NOMO-1 treated with dmso at 0.1 percent for 144 hours (cell line): ENCODE data around the gene TTC7B.

Experiments
- DNase-seq: peaks from one replicate; lab custom pipeline; 2025; ENCODE audit not compliant: unreplicated experiment; lab: John Stamatoyannopoulos, UW

TTC7B gene

GRCh38 chr14:90564496-90564895 lies 251.7 kb downstream of the TTC7B start:
- DNase-seq, result no peak

GRCh38 chr14:90562652-90563051 lies 253.6 kb downstream of the TTC7B start:
- DNase-seq, result no peak

- no peak for DNase-seq
These were observed 254.3 kb downstream of the TTC7B start for GRCh38 chr14:90561920-90562319.

DNA sequence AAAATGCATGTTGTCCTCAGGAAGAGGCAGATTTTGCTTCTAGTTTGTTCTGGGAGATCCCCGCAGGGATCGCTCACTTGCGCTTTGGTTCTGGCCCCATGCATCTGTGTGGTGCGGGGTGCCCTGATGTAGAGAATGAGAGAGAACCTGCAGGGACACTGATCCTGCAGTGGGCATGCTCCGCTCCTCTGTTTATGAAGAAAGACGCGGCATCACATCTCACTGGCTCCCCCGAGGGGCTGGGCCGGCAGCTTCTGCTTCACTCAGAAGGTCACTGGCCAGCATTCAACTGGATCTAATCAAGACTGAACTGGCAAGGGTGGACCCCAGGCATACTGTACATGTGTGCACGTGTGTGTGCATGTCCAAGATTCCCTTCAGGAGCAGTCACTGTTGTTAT lies 255.2 kb downstream of the TTC7B start:
- DNase-seq, result no peak

DNA sequence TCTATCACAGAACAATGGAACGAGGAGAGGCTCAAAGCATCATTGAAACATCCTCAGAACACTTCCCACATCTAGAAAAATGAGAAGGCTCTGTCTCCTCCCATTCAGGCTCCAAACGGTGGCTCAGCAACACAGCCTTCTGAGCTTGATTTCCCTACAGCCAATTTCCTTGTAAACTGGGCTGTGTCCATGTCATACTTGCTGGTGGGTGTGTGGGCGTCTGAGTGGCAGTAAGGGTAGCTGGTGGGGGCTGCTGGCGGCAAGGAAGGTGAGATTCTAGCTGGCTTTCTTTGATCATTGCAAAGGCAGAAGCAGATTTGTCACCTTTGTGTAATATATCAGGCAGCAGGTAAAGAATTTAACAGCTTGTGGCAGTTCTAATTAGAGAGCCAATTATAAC lies 255.7 kb downstream of the TTC7B start:
- no peak for DNase-seq

- no peak for DNase-seq
These were observed 256.3 kb downstream of the TTC7B start for GRCh38 chr14:90559811-90560492.

- no peak for DNase-seq
These were observed 257.1 kb downstream of the TTC7B start for GRCh38 chr14:90558983-90559590.

- no peak for DNase-seq
These were observed 257.9 kb downstream of the TTC7B start for GRCh38 chr14:90558041-90558982.

- DNase-seq, result no peak
These were observed 258.7 kb downstream of the TTC7B start for GRCh38 chr14:90557516-90557915.

DNA sequence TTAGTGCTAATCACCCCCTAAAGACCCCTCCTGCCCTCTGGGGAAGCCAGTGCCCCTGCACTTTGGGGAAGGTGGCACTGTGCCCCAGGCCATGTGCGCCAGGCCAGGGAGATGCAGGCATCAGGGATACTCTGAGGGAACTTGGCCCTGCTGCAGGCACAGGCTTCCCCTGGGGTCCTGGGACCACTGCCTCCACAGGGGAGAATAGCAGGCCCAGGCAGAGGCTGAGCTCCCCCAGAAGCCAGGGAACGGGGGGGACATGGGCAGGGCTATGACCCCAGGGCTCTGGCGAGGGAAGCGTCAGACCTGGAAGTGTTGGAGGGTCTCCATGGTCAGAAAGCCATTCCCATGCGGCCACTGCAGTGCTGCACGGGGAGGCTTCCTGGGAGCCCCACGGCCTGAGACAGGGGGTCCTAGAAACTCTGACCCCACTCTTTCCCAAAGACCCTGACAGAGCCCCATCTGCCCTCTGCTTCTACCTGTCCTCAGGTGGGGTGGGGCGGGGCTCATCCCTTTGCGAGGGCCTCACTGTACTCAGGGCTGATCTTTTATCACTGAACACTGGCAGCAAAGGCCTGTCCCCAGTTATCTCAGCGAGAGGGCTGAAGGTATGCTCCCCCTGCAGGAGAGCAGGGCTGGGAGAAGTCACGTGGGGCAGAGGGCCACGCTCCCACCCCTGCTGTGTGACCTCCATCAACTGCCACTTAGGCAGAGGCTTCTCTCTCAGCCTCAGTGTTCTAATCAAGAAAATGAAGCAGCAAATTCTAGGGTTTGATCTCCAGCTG lies 259.4 kb downstream of the TTC7B start:
- no peak for DNase-seq

DNA sequence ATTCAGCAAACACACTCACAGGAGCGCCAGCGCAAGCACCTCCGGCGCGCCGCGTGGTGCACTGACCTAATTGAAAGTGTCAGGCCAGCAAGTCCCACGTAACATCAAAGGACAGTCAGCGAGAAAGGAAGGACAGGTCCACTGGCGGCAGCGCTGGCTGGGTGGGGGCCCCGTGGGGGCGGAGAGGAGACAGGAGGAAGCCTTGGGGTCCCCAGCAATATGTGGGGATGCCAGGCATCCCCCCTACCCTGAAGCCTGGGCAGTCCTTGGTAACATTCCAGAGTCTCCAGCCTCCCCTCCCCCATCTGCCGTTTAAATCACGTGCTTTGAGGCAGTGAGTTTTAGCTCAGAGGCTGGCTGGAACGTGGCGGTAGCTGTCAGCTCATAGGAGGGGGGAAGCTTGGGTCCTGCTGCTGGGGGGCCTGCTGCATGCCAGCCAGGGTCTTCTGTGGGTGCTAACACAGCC lies 260.2 kb downstream of the TTC7B start:
- DNase-seq, result no peak

DNA sequence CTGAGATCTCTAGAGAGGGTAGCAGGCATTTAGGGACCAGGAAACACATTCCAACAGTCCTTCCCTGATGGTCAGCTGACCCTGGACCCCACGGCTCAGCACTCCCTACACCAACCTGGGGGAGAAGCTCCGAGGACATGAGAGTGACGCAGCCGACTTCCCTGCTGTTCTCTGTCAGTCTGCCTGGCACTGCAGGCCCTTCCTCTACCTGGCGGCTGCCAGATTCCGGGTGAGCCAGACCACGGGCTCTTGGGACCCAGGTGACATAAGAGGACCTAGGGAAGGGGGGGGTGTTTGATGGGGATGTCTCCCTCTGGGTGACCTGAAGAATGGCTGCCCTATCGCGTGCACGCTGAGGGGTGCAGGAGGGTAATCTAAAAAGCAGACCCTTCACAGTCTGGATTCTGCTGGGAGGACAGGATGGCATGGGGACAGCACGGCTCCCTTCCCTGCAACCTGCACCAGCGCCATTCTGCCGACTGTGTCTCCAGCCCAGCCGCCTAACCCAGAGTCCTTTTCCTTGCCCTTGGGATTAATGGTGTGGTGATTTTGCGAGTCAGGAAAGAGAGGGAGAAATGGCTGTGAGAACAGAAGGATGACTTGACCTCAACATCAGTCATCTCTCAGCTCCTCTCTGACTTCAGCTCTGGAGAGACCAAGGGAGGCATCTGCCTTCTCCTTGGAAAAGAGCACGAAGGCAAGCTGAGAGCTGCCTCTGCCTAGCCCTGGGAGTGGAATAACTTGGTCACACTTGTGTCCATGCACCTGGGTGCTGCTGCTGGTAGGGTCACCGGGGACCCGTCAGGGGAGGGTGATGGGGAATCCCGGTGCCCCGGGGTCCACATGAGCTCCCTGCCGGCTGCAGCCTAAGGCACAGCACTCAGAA lies 260.9 kb downstream of the TTC7B start:
- no peak for DNase-seq

DNA sequence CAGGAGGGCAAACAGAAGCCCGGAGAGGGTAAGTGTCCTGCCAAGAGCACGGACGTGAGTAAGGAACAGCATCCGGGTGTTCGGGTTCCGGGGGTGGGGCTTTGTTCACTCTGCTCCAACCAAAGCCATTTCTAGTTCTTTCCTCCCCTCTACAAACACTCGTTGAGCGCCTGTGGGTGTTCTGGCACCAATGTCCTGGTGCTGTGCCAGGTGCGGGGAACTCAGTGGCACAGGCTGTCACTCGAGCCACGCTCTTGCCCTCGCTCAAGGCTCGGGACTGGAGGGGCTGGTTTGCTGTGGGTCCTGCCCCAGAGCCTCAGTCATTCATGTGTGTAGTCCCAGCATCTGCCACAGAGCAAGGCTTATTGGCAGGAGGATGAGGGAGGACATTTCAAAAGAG lies 261.9 kb downstream of the TTC7B start:
- DNase-seq, result no peak

GRCh38 chr14:90553921-90554336 lies 262.3 kb downstream of the TTC7B start:
- no peak for DNase-seq

DNA sequence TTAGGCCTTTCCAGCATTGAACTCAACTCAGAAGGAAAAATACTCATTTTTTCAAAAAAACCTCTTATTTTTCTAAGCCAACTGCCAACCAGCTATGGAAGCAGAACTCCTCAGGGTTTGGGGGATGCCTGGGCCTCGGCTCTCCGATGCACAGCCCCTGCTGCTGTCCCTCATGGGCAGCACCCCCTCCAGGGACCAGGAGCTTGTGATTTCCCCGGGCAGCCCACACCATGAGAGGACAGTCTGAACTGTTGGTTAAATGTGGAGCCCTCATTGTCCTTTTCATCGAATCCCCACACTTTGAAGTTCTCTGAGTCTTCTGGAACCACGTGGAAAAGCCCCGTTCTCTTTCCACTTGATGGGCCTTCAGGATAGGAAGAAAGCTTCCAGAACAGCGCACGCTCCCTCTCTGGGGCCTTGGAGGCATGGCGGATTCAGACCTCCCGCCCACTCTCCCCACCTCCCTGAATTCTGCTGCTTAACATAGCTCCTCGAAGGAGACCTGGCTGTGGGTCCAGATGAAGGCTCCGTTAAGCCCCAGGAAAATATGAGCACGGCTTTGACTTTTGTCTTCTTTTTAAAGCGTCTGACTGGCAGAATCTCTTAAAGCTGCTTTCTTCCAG lies 262.8 kb downstream of the TTC7B start:
- no peak for DNase-seq

DNA sequence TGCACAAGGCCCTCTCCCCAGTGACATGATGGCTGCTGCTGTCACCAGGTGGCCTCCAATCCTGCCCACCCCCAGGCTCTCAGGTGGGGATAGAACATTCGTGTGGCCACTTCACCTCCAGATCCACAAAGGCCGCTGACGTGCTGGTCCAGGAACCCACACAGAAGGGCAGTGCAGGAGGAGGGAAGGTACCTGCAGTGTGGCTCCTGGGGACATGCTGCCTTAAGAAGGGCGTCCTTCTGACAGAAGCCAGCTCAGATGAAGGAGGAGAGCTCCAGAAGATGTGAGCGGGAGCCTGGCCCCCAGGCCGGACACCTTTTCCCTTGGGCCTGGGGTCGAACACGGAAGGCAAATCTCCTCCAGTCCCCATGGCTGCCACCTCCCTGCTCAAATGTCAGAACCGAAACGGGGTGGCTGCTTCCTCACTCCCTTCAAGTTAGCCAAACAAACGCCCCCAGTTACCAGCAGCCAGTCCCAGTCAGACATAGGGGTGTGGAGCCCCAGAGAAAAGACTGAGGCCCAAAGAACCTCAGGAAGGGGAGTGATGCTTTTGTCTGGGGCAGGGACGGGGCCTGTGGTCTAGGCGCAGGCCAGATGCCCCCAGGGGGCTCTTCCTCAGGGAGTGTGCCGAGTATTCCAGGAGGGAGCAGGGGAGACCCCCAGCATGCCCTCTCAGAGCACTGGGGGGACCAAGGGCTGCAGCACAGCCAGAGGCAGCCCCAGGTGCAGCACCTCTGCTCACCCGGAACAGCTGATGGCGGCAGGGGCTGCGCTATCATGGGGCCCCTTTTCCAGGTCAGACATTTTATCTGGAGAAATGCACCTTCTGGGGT lies 263.5 kb downstream of the TTC7B start:
- DNase-seq, result no peak

GRCh38 chr14:90551733-90552464 lies 264.3 kb downstream of the TTC7B start:
- DNase-seq, result no peak
